ENCODE data around the gene CYB5RL. TPM values are rescaled to one million over a fixed set of nuclear protein-coding genes. Genes with fewer than 3 reads are reported as not detected.

CYB5RL gene
- polyA plus RNA-seq, 1 of the 3 experiments (the other 2 are of a cell fraction) = 3.3 TPM

- H3K9me3 ChIP-seq = no peaks in the 10 kb centered on the region
- no peaks in the 10 kb centered on the region for H3K27me3 ChIP-seq (ENCODE audit: insufficient read depth)
- H3K9ac ChIP-seq = no peak overlapping the region
- no peak overlapping the region for H2AFZ ChIP-seq (ENCODE audit: low read depth)
- no peaks in the 10 kb centered on the region for H3K36me3 ChIP-seq (replicated peaks in 1 of 2; ENCODE audit: control insufficient read depth in 1 of 2, insufficient read depth in 2 of 2, low read length in 1 of 2)
- TF ChIP-seq GATA2 (CRISPR knock-in tag; IDR thresholded peaks at IDR 0.05) = no peak
- no peak for TF ChIP-seq NRF1 (IDR thresholded peaks at IDR 0.05; ENCODE audit: low read depth, low read length)
- TF ChIP-seq SIN3A (IDR thresholded peaks at IDR 0.05; ENCODE audit: borderline replicate concordance, low read depth, low read length) = no peak
- TF ChIP-seq CTCF (IDR thresholded peaks at IDR 0.05) = no peak
- TF ChIP-seq FOSL2 (IDR thresholded peaks at IDR 0.05; ENCODE audit: borderline replicate concordance, low read depth) = no peak
- no peak for TF ChIP-seq REST (IDR thresholded peaks at IDR 0.05; ENCODE audit: low read depth, low read length)
- TF ChIP-seq FOXJ3 (CRISPR knock-in tag; IDR thresholded peaks at IDR 0.05) = no peak
- TF ChIP-seq, protein P1, sequence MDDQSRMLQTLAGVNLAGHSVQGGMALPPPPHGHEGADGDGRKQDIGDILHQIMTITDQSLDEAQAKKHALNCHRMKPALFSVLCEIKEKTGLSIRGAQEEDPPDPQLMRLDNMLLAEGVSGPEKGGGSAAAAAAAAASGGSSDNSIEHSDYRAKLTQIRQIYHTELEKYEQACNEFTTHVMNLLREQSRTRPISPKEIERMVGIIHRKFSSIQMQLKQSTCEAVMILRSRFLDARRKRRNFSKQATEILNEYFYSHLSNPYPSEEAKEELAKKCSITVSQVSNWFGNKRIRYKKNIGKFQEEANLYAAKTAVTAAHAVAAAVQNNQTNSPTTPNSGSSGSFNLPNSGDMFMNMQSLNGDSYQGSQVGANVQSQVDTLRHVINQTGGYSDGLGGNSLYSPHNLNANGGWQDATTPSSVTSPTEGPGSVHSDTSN (IDR thresholded peaks at IDR 0.05) = no peak
- no peak for TF ChIP-seq ZBTB33 (IDR thresholded peaks at IDR 0.05; ENCODE audit: borderline replicate concordance, low read depth)
- no peak for TF ChIP-seq EP300 (IDR thresholded peaks at IDR 0.05; ENCODE audit: borderline replicate concordance in 1 of 2, low read depth in 1 of 2, low read length in 1 of 2)
- no peak for TF ChIP-seq NFIC (IDR thresholded peaks at IDR 0.05; ENCODE audit: borderline replicate concordance)
- no peak overlapping the region for H3K4me2 ChIP-seq
- no peaks in the 10 kb centered on the region for H3F3A ChIP-seq (replicated peaks; ENCODE audit: insufficient read depth)
- no peaks in the 10 kb centered on the region for H3K9me2 ChIP-seq
- POLR2A ChIA-PET = no interaction called here
- DNase-seq = no peak
- H3K4me3 ChIP-seq (ENCODE audit: low read depth in 2 of 2, low read length in 1 of 2) = no peak overlapping the region
- no peaks in the 10 kb centered on the region; a peak in 1 of 4 replicates for H3K4me1 ChIP-seq (ENCODE audit: control insufficient read depth in 1 of 2, insufficient read depth in 2 of 2, low read depth in 1 of 2, low read length in 1 of 2)
- no peaks in the 10 kb centered on the region for H3K79me2 ChIP-seq (ENCODE audit: insufficient read depth)
- no peak overlapping the region for H3K27ac ChIP-seq (ENCODE audit: low read depth in 2 of 2, low read length in 1 of 2)
- WGBS (ENCODE audit: low lambda C conversion rate) = 76% methylated on average over 7 of the region's 9 CpGs
- CTCF ChIA-PET = interaction anchor here (1.0 to 1.3 kb wide), 2 partner anchors 97 to 311 kb away, joined by 4 read pairs; no protein-coding TSS in a partner anchor
- H4K20me1 ChIP-seq (ENCODE audit: insufficient read depth) = no peaks in the 10 kb centered on the region
Observed at GRCh38 chr1:54178296-54179070, 21.3 kb downstream of the CYB5RL start.

All from SK-N-SH (cell line).